Calu3 (cell line): Measurements from ENCODE around the gene OR1S2. TPM values are rescaled to one million over a fixed set of nuclear protein-coding genes. Genes with fewer than 3 reads are reported as not detected.

Source experiments
- BruUV-seq: library from RNA; stranded (reverse); fragments of 400-500 nt; replicated peaks from 2 replicates; lab custom pipeline; 2021; lab: Mats Ljungman, UMichigan
- CTCF ChIA-PET: fragments of 300-600 bp; sonication (Branson Sonifier 250); formaldehyde crosslinking; loops from one replicate; lab custom pipeline; 2022; ENCODE audit warnings: antibody characterized with exemption; lab: Charles Lee
- DNase-seq: peaks from one replicate; pipeline ENCODE4 v3.0.0; 2022
- H3K27ac Mint-ChIP-seq: one replicate; pipeline ENCODE4 v1.8.0; 2022; ENCODE audit warnings: mixed read lengths; ENCODE audit not compliant: unreplicated experiment
- H3K27me3 Mint-ChIP-seq: one replicate; pipeline ENCODE4 v1.8.0; 2022; ENCODE audit warnings: mixed read lengths; ENCODE audit not compliant: unreplicated experiment
- H3K36me3 Mint-ChIP-seq: one replicate; pipeline ENCODE4 v1.8.0; 2022; ENCODE audit warnings: mild to moderate bottlenecking, moderate library complexity, mixed read lengths; ENCODE audit not compliant: insufficient read depth, unreplicated experiment
- H3K4me1 Mint-ChIP-seq: one replicate; pipeline ENCODE4 v1.8.0; 2022; ENCODE audit warnings: mild to moderate bottlenecking, low read depth, mixed read lengths; ENCODE audit not compliant: unreplicated experiment
- H3K4me3 Mint-ChIP-seq: one replicate; pipeline ENCODE4 v1.8.0; 2022; ENCODE audit warnings: mild to moderate bottlenecking, low read depth, moderate library complexity, mixed read lengths; ENCODE audit not compliant: unreplicated experiment
- H3K9me3 Mint-ChIP-seq: one replicate; pipeline ENCODE4 v1.8.0; 2022; ENCODE audit warnings: low read depth, mixed read lengths; ENCODE audit not compliant: unreplicated experiment
- CTCF ChIP-seq: fragments of 200-600 bp; IDR thresholded peaks from one replicate; pipeline ENCODE4 v1.8.0; 2022; ENCODE audit warnings: antibody characterized with exemption; ENCODE audit not compliant: unreplicated experiment
- intact Hi-C: fragments of 100-400 bp; cut with micrococcal nuclease; formaldehyde crosslinking; loops from one replicate; pipeline ENCODE4 v1.10.0; 2022; ENCODE audit not compliant: unreplicated experiment
- total RNA-seq: library from RNA; stranded (reverse); gene quantifications from 2 replicates; pipeline ENCODE4 v1.2.3, GENCODE V29; 2022

The OR1S2 gene
- total RNA-seq, 1 experiment from 2014 or later, result not detected

GRCh38 chr11:58192229-58192628 is 11.7 kb downstream of the OR1S2 start:
- no TSS peak for BruUV-seq
- Mint-ChIP-seq H3K27ac (no peak overlapping the region), H3K36me3 (no peaks in the 10 kb centered on the region), H3K4me3 (no peak overlapping the region), H3K27me3 (no peaks in the 10 kb centered on the region), H3K4me1 (no peaks in the 10 kb centered on the region), H3K9me3 (no peaks in the 10 kb centered on the region)
- intact Hi-C loops, result no loop called here
- TF ChIP-seq CTCF, result no peak
- CTCF ChIA-PET, result no interaction called here
- DNase-seq, result no peak

- intact Hi-C loops, result no loop called here
- CTCF ChIA-PET, result no interaction called here
Observed at GRCh38 chr11:58188770-58189169, 15.2 kb downstream of the OR1S2 start, which contains the start of gene OR9Q2. Gene OR9Q2, plus strand, starts transcription at chr11:58189070. Its CDS starts 1,421 bp downstream, at chr11:58190491.

GRCh38 chr11:58186938-58187337 is 17.0 kb downstream of the OR1S2 start:
- CTCF ChIA-PET, result interaction anchor here (0.5 kb wide), 1 partner anchor 59 kb away, joined by 3 read pairs; no protein-coding TSS in a partner anchor
- no peaks in the 10 kb centered on the region for H3K9me3 Mint-ChIP-seq
- BruUV-seq, result no TSS peak

More at GRCh38 chr11:58188770-58189169, 15.2 kb downstream of the OR1S2 start, which contains the start of gene OR9Q2:
- no peak for TF ChIP-seq CTCF
- Mint-ChIP-seq H3K27ac (no peak within 1 kb of the TSS), H3K9me3 (no peaks in the 10 kb centered on the region), H3K27me3 (no peaks in the 10 kb centered on the region), H3K4me1 (no peaks in the 10 kb centered on the region), H3K36me3 (no peaks in the 10 kb centered on the region), H3K4me3 (no peak within 1 kb of the TSS)
- no peak for DNase-seq
- BruUV-seq, result no TSS peak

GRCh38 chr11:58179648-58180047 is 24.3 kb downstream of the OR1S2 start:
- intact Hi-C loops, result no loop called here
- Mint-ChIP-seq H3K27ac (no peak overlapping the region), H3K4me3 (no peak overlapping the region), H3K9me3 (peaks cover 4% of the 10 kb centered on the region), H3K4me1 (no peaks in the 10 kb centered on the region), H3K27me3 (no peaks in the 10 kb centered on the region), H3K36me3 (no peaks in the 10 kb centered on the region)
- BruUV-seq, result no TSS peak
- CTCF ChIA-PET, result interaction anchor here (0.8 kb wide), 1 partner anchor 29 kb away, joined by 3 read pairs; no protein-coding TSS in a partner anchor
- DNase-seq, result no peak
- no peak for TF ChIP-seq CTCF

More at GRCh38 chr11:58186938-58187337, 17.0 kb downstream of the OR1S2 start:
- TF ChIP-seq CTCF, result no peak
- H3K27me3 Mint-ChIP-seq, result no peaks in the 10 kb centered on the region
- intact Hi-C loops, result no loop called here
- no peak overlapping the region for H3K27ac Mint-ChIP-seq
- H3K36me3 Mint-ChIP-seq, result no peaks in the 10 kb centered on the region
- no peak for DNase-seq
- H3K4me1 Mint-ChIP-seq, result no peaks in the 10 kb centered on the region
- H3K4me3 Mint-ChIP-seq, result no peak overlapping the region
